ENCODE data around the gene UGT1A9.

UGT1A9 gene

DNA sequence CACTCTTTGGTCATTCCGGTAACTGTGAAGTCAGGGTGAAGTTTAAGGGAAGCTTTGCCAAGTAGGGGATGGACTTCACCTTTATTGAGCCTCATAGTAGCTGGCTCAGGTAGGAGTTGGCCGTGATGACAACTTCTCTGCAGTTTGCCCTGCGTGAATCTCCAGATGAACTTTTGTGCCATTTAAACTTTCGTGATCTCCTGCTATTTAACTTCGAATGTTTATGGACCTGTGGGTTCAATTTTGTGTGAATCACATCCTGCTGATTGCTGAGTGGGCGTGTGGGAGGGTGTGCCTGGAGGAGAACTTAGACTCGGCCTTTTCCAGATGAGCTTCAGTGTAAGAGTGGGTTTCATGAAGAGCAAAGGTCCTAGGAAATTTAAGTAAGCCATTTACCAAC is 92.6 kb downstream of the UGT1A9 start:
- no peak for DNase-seq

DNA sequence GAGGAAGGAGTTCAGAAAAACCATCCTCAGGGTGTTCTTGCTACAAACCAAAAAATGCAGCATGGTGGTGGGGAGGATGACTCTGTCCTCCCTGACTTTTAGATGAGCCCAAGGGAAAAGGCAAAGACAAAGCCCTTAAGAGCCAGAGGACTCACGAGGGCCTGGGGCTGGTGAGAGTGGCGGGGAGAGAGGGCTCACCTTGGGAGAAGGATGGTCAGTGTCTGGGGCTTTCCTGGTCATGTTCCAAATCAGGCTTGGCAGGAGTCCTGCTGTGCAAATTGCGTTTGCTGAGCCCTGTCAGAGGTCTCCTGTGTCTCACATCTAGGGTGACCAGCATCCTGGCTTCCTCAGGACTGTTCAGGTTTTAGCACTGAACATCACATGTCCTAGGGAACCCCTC is 93.1 kb downstream of the UGT1A9 start:
- no peak for DNase-seq

DNA sequence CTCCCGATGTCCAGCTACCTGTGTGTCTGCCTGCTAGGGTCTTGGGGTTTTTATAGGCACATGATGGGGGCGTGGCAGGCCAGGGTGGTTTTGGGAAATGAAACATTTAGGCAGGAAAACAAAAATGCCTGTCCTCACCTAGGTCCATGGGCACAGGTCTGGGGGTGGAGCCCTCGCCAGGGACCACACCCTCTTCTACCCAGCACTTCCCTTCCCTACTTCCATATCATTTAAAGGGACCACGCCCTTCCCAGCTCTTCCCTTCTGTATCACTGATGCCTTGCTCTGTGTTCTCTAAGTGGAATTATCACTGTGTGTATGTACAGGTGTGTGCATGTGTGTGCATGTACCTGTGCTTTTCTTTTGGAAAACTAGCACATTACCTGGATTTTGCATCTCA is 94.7 kb downstream of the UGT1A9 start:
- no peak for DNase-seq

DNA sequence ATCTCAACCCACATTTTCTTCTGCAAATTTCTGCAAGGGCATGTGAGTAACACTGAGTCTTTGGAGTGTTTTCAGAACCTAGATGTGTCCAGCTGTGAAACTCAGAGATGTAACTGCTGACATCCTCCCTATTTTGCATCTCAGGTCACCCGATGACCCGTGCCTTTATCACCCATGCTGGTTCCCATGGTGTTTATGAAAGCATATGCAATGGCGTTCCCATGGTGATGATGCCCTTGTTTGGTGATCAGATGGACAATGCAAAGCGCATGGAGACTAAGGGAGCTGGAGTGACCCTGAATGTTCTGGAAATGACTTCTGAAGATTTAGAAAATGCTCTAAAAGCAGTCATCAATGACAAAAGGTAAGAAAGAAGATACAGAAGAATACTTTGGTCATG is 96.4 kb downstream of the UGT1A9 start:
- DNase-seq = no peak

DNA sequence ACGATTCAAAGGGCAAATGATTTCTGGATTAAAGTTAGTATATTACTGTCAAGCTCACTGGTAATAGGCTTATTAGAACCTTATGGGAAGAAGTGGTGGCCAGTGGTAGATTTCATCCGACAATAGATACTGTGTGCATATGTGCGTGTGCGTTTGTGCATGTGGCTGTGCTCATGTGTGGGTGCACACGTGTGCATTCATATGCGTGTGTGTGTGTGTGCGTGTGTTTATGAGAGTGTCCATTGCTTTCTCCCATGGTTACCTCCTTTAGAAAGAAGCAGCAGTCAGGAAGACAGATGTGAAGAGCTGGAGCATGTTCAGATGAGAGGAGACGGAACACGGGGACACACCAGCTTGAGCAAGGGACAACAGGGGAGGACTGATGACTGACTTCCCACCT is 97.6 kb downstream of the UGT1A9 start:
- no peak for DNase-seq

DNA sequence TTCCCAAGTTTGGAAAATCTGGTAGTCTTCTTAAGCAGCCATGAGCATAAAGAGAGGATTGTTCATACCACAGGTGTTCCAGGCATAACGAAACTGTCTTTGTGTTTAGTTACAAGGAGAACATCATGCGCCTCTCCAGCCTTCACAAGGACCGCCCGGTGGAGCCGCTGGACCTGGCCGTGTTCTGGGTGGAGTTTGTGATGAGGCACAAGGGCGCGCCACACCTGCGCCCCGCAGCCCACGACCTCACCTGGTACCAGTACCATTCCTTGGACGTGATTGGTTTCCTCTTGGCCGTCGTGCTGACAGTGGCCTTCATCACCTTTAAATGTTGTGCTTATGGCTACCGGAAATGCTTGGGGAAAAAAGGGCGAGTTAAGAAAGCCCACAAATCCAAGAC is 100.5 kb downstream of the UGT1A9 start:
- DNase-seq = no peak

DNA sequence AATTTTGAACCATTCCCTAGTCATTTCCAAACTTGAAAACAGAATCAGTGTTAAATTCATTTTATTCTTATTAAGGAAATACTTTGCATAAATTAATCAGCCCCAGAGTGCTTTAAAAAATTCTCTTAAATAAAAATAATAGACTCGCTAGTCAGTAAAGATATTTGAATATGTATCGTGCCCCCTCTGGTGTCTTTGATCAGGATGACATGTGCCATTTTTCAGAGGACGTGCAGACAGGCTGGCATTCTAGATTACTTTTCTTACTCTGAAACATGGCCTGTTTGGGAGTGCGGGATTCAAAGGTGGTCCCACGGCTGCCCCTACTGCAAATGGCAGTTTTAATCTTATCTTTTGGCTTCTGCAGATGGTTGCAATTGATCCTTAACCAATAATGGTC is 100.9 kb downstream of the UGT1A9 start:
- DNase-seq = no peak

DNA sequence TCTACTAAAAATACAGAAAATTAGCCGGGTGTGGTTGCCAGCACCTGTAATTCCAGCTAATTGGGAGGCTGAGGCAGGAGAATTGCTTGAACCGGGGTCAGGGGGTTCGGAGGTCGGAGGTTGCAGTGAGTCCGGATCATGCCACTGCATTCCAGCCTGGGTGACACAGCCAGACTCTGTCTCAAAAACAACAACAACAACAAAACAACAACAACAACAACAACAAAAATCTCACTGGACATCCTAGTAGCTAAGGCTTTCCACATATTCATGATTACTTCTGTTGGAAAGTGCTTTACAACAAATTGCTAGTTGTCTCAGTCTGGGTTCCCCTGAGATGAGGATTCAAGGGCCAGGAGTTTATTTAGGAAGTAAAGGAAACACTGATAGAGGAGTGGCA is 102.2 kb downstream of the UGT1A9 start:
- DNase-seq = no peak

DNA sequence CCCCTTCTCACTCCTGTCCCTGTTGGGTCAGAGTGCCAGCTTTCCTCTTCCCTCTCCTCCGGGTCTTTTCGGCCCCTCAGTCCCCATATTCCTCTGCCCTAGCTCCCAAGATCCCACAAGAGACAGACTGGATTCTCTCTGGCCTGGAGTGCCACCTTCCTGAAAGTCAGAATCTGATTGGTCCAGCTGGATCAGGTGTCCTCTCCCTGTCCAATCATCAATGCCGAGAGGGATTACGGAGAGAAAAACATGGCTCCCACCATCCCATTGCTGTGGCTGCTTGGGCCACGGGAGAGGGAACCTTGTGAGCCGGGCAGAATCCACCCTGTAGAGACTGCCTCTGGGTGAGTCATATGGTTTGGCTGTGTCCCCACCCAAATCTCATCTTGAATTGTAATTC is 103.7 kb downstream of the UGT1A9 start:
- DNase-seq = no peak

DNA sequence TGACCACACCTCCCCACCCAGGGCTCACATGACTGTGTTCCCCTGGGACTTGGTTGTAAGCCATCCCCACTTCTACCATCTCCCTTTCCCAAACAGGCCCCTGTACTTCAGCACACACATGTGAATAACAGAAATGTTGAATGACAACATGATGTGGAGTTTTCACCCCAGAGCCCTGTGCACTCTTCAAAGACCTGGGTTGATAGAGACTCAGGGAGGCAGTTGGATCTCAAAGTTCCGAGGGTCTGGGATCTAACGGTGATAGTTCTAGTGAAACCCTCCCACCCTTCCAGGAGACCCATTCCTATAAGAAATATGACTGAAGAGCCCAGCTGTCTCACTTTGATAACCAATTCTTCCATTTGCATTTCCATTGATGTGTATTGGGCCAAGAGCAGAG is 106.3 kb downstream of the UGT1A9 start, which contains the start of gene MROH2A:
Gene MROH2A, plus strand, starts transcription at position 301 of the 400 bp plus-strand sequence. CDS start 1,029 bp downstream, outside the sequence.
- no peak for DNase-seq

DNA sequence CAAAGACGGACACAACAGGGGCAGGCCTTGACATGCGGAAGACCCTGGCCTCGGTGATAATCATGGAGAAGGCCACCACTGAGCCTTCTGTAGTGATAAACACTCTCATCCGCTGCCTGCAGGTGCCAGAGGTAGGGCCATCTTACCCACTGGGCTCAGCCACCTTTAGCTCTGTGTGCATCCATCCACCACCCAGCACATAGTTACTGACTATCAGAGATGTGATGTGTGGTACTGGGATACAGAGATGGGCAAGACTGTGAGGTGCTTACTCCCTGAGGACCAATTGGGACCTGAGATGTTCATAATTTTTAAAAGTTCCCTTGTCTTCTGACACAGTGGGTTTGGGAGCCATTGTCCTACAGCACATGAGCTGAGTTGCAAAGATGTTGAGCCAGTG is 108.0 kb downstream of the UGT1A9 start:
- DNase-seq = no peak

DNA sequence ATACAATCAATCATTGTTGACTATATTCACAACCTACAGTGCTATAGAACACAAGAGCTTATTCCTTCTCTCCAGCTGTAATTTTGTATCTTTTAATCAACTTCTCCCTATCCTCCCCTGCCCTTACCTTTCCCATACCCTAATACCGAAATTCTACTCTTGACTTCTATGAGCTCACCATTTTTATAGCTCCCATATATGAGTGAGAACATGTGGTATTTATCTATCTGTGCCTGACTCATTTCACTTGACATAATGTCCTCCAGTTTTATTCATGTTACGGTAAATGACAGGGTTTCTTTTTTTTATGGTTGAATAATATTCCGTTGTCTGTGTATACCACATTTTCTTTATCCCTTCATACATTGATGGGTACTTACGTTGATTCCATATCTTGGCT is 109.1 kb downstream of the UGT1A9 start:
- no peak for DNase-seq

DNA sequence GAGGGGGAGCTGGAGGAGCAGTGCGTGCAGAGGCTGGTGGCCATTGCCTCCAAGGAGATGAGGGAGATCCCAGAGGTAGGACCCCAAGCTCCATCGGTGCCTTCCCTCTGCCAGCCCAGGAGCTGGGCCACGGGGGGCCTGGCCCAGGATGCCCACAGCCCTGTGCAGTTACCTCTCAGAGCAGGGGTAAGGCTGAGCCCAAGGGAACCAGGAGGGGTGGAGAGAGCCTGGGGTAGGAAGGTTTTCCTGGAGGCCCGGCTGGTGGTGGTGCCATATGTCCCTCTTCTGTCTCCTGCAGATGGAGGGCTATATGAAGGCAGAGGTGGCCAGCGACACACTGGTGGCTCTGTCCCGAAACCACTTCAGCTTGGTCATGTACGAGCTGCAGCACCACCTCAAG is 117.9 kb downstream of the UGT1A9 start:
- no peak for DNase-seq

DNA sequence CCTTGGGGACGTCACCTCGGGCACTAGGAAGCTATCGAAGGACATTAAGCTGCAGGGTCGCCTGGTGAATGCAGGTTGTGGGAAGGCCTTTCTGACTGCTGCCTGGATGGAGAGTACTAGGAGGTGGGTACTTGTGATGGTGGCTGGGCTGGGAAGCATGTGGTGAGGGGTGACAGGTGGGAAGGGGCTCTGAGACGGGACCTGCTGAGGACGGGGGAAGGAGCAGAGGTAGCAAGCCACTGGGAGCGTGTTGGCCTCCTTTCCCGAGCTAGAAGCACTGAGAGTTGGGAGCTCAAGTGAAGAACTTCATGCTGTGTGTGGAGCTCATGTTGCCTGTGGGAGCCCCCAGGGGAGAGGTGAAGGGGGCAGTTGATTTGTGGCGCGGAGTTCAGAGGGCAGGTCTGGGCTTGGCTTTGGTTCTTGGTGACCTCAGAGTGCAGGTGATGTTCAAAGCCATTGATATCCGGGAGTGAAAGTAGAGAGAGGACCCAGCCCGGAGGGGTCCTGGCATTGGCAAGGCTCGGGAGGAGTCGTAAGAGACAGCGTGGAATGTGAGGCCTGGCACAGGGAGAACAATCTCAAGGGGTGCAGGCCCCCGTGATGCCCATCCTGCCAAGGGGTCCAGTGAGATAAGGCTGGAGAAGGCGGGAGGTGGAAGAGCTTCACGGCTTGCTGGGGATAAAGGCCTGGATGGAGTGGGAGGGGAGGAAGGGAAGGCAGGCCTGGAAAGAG is 119.6 kb downstream of the UGT1A9 start:
- DNase-seq = no peak

DNA sequence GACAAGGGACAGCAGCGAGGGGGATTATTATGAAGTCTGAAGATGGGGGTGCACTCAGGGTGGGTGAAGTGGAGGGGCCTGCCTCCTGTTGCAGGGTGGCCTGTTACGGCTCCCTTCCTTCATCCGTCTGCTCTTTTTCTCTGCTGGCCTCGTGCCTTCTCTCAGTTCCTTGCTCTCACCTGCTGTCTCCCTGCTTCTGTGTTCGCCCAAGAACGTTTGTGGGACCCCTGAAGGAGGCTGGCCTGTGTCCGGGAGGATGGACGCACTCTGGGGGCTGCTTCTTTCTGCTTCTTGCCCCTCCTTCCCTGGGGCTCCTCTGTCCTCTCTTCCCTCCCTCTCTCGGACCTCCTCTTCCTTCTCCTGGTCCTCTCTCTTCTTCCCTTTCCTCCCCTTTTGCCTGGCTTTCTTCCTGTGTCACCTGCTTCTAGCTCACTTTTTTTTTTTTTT is 120.2 kb downstream of the UGT1A9 start:
- DNase-seq = no peak

DNA sequence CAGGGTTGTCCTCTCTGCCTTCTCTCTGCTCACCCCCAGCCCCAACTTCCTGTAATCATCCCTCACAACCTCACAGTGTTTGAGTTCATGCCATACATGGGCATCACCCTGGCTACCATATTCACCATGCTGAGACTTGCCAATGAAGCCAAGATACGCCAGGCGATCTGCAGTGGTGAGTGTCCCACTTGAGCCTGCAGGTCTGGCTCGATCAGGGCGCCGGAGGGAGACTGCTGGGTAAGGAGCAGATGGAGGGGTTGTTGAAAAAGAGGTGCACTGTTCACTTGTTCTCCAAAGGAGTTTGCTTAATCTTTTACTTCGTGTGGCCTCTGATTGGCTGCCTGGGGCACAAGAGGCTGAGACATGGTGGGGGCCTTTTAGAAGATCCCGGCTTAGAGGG is 121.0 kb downstream of the UGT1A9 start:
- DNase-seq = no peak

DNA sequence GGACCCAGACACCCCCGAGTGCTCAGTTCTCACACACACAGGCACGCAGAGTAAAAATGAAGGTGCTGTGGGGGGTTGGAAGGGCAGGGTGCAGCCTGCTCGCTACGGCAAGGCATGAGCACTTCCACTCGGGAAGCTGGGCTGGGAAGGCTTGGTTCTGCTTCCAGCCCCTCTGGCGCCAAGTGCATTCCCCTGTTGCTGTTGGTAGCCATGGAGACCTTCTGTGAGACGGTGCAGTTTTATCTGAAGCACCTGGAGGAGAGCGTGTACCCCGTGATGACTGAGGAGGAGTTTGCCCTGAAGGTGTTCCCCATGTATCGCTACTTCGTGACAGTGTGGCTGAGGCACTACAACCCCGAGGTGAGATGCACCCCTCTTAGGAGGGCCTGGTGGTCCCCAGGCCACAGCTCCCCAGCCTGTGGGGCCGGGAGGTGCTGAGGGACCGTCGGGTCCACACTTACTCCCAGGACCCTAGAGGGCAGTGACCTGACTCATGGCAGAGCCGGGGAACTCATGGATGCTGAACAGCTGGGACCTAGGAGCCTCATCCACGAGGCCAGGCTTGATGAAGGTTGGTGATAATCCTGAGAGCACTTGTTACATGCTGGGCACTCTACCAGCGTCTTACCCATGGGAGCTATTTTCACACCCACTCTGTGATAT is 121.9 kb downstream of the UGT1A9 start:
- DNase-seq = no peak

DNA sequence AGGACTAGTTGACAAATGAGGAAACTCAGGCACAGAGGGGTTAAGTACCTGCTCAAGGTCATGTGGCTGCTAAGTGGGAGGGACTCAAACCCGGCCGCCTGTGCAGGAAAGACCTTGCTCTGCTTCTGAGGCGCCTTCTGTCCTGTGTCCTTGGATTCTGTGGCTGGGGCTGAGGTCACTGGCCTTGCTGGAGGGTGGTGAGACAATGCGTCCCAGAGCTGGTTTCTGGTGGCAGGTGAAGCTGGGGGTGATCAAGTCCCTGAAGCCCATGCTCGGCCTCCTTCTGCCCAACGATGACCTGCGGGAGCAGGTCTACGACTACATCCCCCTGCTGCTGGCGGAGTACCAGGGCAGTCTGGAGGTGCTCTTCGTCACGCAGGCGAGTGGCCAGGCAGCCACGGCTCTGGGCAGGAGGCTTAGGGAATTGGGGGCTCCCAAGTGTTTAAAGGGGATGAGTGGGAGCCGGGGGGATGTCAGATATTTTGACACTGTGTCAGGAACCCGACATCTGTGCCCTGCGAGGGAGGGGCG is 122.5 kb downstream of the UGT1A9 start:
- no peak for DNase-seq

DNA sequence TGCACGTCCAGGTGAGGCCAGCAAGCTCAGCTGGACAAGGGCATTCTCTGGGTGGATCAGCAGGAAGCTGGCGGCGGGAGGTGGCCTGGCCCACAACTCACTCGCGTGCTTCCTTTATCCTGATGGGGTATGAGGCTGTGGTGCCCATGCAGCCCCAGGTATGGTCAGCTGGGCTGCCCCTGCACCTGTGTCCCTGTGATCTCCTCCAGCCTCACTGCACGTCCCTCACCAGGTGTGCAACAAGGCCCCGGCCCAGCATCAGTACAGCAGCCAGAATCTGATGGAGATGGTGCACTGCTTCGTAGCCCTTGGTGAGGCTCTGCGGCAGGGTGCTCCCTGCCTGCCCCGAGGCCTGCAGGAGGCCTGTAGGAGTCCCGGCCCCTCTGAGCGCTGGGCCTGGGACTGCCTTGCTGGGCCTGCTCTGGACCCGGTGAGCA is 124.1 kb downstream of the UGT1A9 start:
- DNase-seq = no peak

DNA sequence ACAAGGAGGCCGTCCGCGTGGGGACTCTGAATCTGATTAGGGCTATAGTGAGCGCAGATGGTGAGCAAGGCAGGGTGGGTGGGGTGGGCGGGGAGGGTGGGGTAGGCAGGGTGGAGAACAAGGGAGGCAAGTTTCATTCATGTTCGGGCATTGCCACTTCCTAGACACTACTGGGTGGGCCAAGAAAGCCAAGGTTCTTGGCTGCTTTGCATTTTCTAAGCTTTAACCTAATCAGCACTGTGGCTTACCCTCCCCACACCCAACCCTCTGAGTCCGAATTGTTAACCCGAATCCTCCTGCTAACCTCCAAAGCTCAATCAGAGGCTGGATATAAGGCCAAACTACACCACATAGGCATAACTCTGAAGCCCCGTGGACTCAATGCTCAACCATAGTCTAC is 124.6 kb downstream of the UGT1A9 start:
- peak; percentile 93 for DNase-seq

DNA sequence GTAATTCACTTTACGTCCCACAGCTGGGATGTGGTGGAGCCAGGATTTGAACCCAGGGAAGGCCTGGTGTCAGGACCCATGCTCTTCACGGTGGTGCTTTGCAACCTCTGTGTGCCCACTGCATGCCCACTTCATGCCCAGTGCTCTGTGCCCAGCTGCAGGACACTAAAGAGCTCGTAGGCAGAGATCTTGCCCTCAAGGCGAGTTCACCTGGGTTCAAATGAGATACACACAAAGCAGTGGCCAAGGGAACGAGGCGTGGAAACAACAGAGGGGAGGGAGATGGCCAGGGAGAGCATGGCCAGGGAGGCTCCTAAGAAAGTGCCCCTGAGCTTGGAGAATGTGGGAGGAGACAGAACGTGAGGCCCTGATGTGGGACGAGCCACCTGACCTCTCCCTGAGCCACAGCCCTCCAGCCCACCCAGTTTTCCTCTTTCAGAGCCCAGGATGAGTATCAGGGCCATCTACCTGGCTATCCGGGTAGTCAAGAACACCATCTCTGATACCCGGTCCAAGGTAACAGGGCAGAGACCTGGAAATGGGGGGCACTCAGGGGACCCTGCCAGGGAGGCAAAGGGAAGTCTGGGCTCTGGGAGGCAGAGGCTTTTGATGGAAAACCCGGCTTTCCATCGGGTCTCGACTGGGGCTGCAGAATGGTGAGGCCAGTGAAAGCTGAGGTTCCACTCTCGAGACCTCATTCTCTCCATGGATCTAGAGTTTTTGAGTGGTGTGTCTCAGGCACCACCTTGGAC is 126.8 kb downstream of the UGT1A9 start:
- no peak for DNase-seq

DNA sequence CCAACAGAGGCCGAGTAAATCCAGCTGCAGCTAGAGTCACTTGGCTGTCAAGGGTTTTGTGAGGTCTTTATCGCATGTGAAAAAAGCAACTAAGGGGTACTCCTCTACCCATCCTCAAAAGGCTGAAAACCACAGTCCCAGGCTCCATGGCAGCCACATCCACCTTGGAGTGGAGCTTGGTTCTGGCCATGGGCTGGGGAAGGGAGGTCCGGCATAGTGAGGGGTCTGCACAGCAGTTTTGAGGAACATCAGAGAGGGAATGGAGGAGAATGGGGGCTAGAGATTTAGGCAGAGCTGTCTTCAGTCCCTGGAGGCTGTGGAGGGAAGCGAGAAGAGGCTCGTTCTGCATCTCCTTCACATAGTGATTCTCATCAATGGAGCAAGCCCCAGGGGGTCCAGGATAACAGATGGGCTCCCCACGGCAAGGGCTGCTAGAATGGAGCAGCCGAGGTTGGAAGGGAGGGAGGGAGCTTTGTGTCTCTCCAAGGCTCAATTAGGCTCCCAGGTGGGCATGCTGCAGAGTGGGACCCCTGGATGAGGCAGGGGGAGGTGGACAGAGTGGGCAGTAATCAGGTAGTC is 127.5 kb downstream of the UGT1A9 start:
- DNase-seq = no peak

DNA sequence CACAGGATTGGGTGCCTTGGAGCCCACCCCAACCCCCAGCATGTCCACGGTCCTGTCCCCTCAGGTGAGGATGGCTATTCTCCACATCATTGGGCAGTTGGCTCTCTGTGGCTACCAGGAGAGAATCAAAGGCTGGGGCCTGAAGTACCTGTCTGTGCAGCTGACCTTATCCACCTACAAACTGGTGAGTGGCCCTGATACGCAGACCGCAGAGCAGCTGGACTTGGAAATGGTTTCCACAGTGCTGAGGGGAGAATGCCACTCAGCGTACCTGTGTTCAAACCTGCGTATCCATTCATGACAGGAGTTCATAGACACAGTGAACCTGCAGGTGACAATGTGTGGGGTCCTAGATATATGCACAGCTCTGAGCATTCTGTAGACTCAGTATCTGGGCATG is 128.0 kb downstream of the UGT1A9 start:
- no peak for DNase-seq

Measured in NCI-H82 (cell line).